Activated CD4-positive, alpha-beta T cell treated with anti-CD3 and anti-CD28 coated beads for 36 hours (primary cell): ENCODE results near the gene IL12A. TPM values are rescaled to one million over a fixed set of nuclear protein-coding genes. Genes with fewer than 3 reads are reported as not detected.

Experiments
- ATAC-seq: fragments of 200-7000 bp; cut with Tn5 transposase; one replicate; pipeline ENCODE4 v1.10.0; 2021; ENCODE audit warnings: mild to moderate bottlenecking, moderate library complexity
- CTCF ChIA-PET: fragments of 350-600 bp; sonication (Branson Sonifier 250); formaldehyde crosslinking; loops from one replicate; lab custom pipeline; 2021; ENCODE audit warnings: antibody characterized with exemption; lab: Charles Lee
- POLR2A ChIA-PET: fragments of 350-600 bp; sonication (Branson Sonifier 250); formaldehyde crosslinking; loops from one replicate; lab custom pipeline; 2021; ENCODE audit warnings: antibody characterized with exemption, inconsistent platforms; lab: Charles Lee
- DNase-seq: peaks from one replicate; pipeline ENCODE4 v3.0.0-alpha.2; 2020
- H3K27ac Mint-ChIP-seq: one replicate; pipeline ENCODE4 v1.8.0; 2021; ENCODE audit warnings: mixed read lengths
- H3K27me3 Mint-ChIP-seq: one replicate; pipeline ENCODE4 v1.8.0; 2021; ENCODE audit warnings: mixed read lengths
- H3K36me3 Mint-ChIP-seq: one replicate; pipeline ENCODE4 v1.8.0; 2021; ENCODE audit warnings: low read depth, mixed read lengths
- H3K4me1 Mint-ChIP-seq: one replicate; pipeline ENCODE4 v1.8.0; 2021; ENCODE audit warnings: mixed read lengths
- H3K4me3 Mint-ChIP-seq: one replicate; pipeline ENCODE4 v1.8.0; 2021; ENCODE audit warnings: mild to moderate bottlenecking, moderate library complexity, mixed read lengths
- H3K9me3 Mint-ChIP-seq: one replicate; pipeline ENCODE4 v1.8.0; 2021; ENCODE audit warnings: low read depth, mixed read lengths
- intact Hi-C, 2 experiments: fragments of 100-400 bp; cut with DNase I in 1 of 2; cut with micrococcal nuclease in 1 of 2; formaldehyde crosslinking; loops; one replicate each; pipeline versions ENCODE4 v1.14.2 to v1.15.1; 2022 to 2024; cut with DNase I, micrococcal nuclease
- total RNA-seq, 2 experiments: library from RNA; stranded (reverse); gene quantifications; one replicate each; pipeline ENCODE4 v1.2.3, GENCODE V29; 2021

The IL12A gene
- total RNA-seq, 2 experiments from 2014 or later = not detected

DNA sequence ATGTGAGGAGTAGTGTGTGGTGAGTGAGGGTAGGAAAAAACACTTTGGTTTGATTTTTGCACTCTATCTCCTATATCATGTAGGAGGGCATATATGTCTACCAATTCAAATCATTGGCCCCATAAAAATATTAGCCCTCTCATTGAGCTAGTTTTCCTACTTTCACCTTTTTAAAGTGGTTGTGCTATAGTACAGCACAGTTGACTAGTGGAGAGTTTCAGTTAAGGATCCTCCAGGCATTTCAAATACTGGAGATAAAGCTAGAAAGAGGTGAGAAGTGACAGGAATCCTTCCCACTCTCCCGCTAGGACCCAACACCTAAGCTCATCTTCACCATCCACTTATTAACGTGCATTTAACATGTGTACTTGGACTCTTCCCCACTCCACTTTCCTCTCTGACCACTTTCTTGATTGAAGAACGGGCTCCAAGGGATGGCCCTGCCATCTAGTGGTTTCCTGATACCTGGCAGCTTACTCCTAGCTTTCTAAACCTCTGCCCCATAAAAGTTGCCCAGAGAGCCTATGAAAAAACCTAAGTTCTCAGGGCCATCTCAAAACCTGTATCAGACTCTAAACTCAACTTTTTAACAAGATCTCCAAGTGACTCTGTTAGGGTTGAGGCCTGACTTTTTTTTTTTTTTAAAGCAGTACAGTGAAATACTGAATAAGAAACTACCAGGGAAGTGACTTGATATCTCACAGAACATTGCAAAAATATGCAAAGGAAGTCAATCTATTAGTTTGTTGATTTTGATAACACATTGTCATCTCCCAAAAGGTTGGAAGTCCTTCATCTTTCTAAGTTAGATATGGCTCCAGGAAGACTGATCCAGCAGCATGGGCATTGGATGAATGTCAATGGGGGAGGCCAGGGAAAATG, 17.9 kb downstream of the IL12A start:
- H3K36me3 Mint-ChIP-seq = no peaks in the 10 kb centered on the region
- DNase-seq (peak; percentile 47), ATAC-seq (peak; percentile 48)
- H3K4me3 Mint-ChIP-seq = no peak overlapping the region
- intact Hi-C loops = loop anchor here (1.0 to 10.0 kb wide), 5 partner anchors 18 to 1162 kb away; partner anchors contain the start of gene IL12A (in 1 of the 2)
- no peaks in the 10 kb centered on the region for H3K27me3 Mint-ChIP-seq
- CTCF ChIA-PET = interaction anchor here (0.7 to 8.5 kb wide), 17 partner anchors 8 to 740 kb away, joined by 3 to 114 read pairs (median 5); partner anchors contain the start of genes C3orf80 and IL12A
- peaks cover 5% of the 10 kb centered on the region for H3K4me1 Mint-ChIP-seq
- no peak overlapping the region for H3K27ac Mint-ChIP-seq
- no peaks in the 10 kb centered on the region for H3K9me3 Mint-ChIP-seq
- POLR2A ChIA-PET = no interaction called here

DNA sequence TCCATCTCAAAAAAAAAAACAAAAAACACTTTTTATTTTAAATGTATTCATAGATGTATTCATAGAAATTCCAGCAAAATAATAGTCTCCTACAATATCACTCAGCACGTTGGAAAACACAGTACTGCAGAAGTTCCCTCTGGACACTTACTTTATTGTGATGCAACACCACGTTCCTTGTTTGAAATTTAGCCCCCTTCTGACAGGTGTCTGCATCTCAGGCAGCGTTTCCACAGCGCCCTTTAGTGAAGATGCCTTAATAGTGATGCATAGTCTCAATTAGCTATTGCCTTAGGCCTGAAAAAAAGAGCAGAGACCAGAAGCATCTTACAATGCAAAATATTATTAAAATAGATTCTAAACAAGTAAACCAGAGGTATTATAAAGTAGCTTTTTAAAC, 20.3 kb downstream of the IL12A start:
- intact Hi-C loops = loop anchor here in 1 of 2 experiments (5.0 to 10.0 kb wide), 2 partner anchors 747 to 1164 kb away; no protein-coding TSS in a partner anchor
- DNase-seq (no peak), ATAC-seq (no peak)
- CTCF ChIA-PET = interaction anchor here (8.5 kb wide), 1 partner anchor 124 kb away, joined by 114 read pairs; no protein-coding TSS in a partner anchor
- Mint-ChIP-seq H3K27me3 (no peaks in the 10 kb centered on the region), H3K27ac (no peak overlapping the region), H3K9me3 (no peaks in the 10 kb centered on the region), H3K4me1 (peaks cover 10% of the 10 kb centered on the region), H3K4me3 (no peak overlapping the region), H3K36me3 (no peaks in the 10 kb centered on the region)
- POLR2A ChIA-PET = no interaction called here

DNA sequence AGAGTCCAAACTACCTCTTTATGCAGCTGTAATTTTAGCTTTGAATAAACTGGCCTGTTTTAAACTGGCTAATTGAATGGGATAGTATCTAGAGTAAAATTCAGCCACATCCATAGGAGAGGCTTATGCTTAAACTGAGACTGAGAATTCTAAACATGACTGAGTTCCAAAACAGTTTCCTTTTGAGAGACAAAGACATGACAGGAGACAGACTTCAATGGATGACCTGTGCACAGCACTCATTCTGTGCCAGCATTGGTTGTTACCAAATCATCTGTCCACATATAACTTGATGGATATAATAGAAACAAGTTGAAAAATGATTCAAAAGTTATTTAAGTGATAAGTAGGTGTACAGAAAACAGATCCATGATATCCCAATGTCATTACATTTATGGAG, 20.9 kb downstream of the IL12A start:
- ATAC-seq = peak; percentile 66
- no peak for DNase-seq
- Mint-ChIP-seq H3K36me3 (no peaks in the 10 kb centered on the region), H3K27ac (no peak overlapping the region), H3K4me1 (peaks cover 10% of the 10 kb centered on the region), H3K4me3 (no peak overlapping the region), H3K27me3 (no peaks in the 10 kb centered on the region), H3K9me3 (no peaks in the 10 kb centered on the region)
- intact Hi-C loops = loop anchor here in 1 of 2 experiments (5.0 to 10.0 kb wide), 2 partner anchors 747 to 1165 kb away; no protein-coding TSS in a partner anchor
- ChIA-PET POLR2A (no interaction called here), CTCF (interaction anchor here (8.5 kb wide), 1 partner anchor 124 kb away, joined by 114 read pairs; no protein-coding TSS in a partner anchor)

GRCh38 chr3:160010578-160010977, 21.9 kb downstream of the IL12A start:
- DNase-seq (no peak), ATAC-seq (no peak)
- CTCF ChIA-PET = interaction anchor here (1.2 to 2.6 kb wide), 3 partner anchors 19 to 126 kb away, joined by 4 to 10 read pairs (median 5); partner anchors contain the start of gene IL12A
- Mint-ChIP-seq H3K9me3 (no peaks in the 10 kb centered on the region), H3K4me3 (no peak overlapping the region), H3K27me3 (no peaks in the 10 kb centered on the region), H3K4me1 (peaks cover 10% of the 10 kb centered on the region), H3K36me3 (no peaks in the 10 kb centered on the region), H3K27ac (no peak overlapping the region)
- intact Hi-C loops = no loop called here
- POLR2A ChIA-PET = no interaction called here

GRCh38 chr3:160012108-160012507, 23.5 kb downstream of the IL12A start:
- Mint-ChIP-seq H3K36me3 (no peaks in the 10 kb centered on the region), H3K4me3 (no peak overlapping the region), H3K27me3 (no peaks in the 10 kb centered on the region), H3K9me3 (no peaks in the 10 kb centered on the region), H3K4me1 (peaks cover 10% of the 10 kb centered on the region), H3K27ac (no peak overlapping the region)
- ChIA-PET CTCF (interaction anchor here (0.8 to 2.6 kb wide), 5 partner anchors 20 to 162 kb away, joined by 3 to 10 read pairs (median 4); partner anchors contain the start of gene IL12A), POLR2A (interaction anchor here (0.6 kb wide), 1 partner anchor 129 kb away, joined by 4 read pairs; no protein-coding TSS in a partner anchor)
- peak; percentile 46 for ATAC-seq
- intact Hi-C loops = no loop called here
- no peak for DNase-seq

- H3K4me3 Mint-ChIP-seq = no peak overlapping the region
- ChIA-PET POLR2A (no interaction called here), CTCF (interaction anchor here (0.9 to 1.7 kb wide), 2 partner anchors 11 to 14 kb away, joined by 3 to 5 read pairs; no protein-coding TSS in a partner anchor)
- H3K27ac Mint-ChIP-seq = no peak overlapping the region
- no peak for DNase-seq
- intact Hi-C loops = no loop called here
- no peaks in the 10 kb centered on the region for H3K9me3 Mint-ChIP-seq
- no peaks in the 10 kb centered on the region for H3K36me3 Mint-ChIP-seq
- no peak for ATAC-seq
- peaks cover 5% of the 10 kb centered on the region for H3K4me1 Mint-ChIP-seq
- peaks cover 3% of the 10 kb centered on the region for H3K27me3 Mint-ChIP-seq
These were observed 28.3 kb downstream of the IL12A start for GRCh38 chr3:160016972-160017371.

GRCh38 chr3:160018959-160019358, 30.3 kb downstream of the IL12A start:
- DNase-seq (no peak), ATAC-seq (no peak)
- Mint-ChIP-seq H3K9me3 (no peaks in the 10 kb centered on the region), H3K4me1 (no peaks in the 10 kb centered on the region), H3K27ac (no peak overlapping the region), H3K36me3 (no peaks in the 10 kb centered on the region), H3K27me3 (peaks cover 5% of the 10 kb centered on the region), H3K4me3 (no peak overlapping the region)
- intact Hi-C loops = no loop called here
- CTCF ChIA-PET = no interaction called here
- POLR2A ChIA-PET = no interaction called here

GRCh38 chr3:160020057-160020711, 31.5 kb downstream of the IL12A start:
- no peak overlapping the region for H3K4me3 Mint-ChIP-seq
- CTCF ChIA-PET = interaction anchor here (0.7 kb wide), 1 partner anchor 134 kb away, joined by 3 read pairs; no protein-coding TSS in a partner anchor
- H3K27me3 Mint-ChIP-seq = peaks cover 5% of the 10 kb centered on the region
- DNase-seq = no peak
- H3K27ac Mint-ChIP-seq = no peak overlapping the region
- ATAC-seq = no peak
- intact Hi-C loops = no loop called here
- no peaks in the 10 kb centered on the region for H3K4me1 Mint-ChIP-seq
- no peaks in the 10 kb centered on the region for H3K9me3 Mint-ChIP-seq
- H3K36me3 Mint-ChIP-seq = no peaks in the 10 kb centered on the region
- POLR2A ChIA-PET = no interaction called here

DNA sequence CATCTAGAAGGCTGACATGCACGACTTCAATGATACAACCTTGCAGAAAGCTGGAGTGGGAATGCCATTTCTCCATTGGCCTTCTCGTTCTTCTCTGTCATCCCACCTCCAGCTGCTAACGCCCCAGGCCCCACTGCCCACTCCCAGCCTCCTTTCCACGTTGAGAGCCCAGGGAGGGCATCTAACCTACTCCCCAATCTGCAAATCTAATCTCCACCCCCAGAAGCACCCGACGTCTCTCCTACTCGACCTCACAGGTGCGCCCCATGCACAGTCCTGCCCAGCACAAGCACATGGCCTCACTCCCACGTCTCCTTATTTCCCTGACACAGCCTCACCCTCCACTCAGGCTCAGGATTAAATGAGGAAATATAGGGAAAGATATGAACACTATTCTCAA, 33.4 kb downstream of the IL12A start:
- Mint-ChIP-seq H3K27ac (no peak overlapping the region), H3K36me3 (no peaks in the 10 kb centered on the region), H3K9me3 (no peaks in the 10 kb centered on the region), H3K4me3 (no peak overlapping the region), H3K27me3 (peaks cover 5% of the 10 kb centered on the region), H3K4me1 (peaks cover 5% of the 10 kb centered on the region)
- intact Hi-C loops = no loop called here
- no peak for ATAC-seq
- CTCF ChIA-PET = interaction anchor here (1.4 kb wide), 1 partner anchor 16 kb away, joined by 6 read pairs; no protein-coding TSS in a partner anchor
- no peak for DNase-seq
- POLR2A ChIA-PET = no interaction called here

DNA sequence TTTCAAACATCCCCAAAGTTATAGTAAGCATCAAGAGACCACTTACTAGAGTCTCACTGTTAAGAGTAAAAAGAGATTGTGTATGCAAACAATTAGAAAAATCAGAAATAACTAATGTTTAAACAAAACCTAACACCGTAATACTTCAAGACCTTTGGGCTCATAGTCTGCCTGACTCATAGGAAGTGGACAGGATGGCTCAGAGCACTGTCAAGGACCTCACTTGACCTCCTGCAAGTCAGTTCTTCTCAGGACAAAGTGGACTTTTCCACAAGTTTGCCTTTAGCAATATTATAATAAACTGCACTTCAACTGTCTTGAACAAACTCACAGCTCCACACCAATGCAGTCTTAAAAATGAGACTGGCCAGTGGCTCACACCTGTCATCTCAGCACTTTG, 34.8 kb downstream of the IL12A start:
- intact Hi-C loops = no loop called here
- Mint-ChIP-seq H3K27ac (no peak overlapping the region), H3K4me3 (no peak overlapping the region), H3K9me3 (no peaks in the 10 kb centered on the region), H3K36me3 (no peaks in the 10 kb centered on the region), H3K27me3 (peaks cover 5% of the 10 kb centered on the region), H3K4me1 (peaks cover 15% of the 10 kb centered on the region)
- ChIA-PET POLR2A (no interaction called here), CTCF (no interaction called here)
- no peak for ATAC-seq
- no peak for DNase-seq
